ENCODE results near the gene PISD.
"Not testable (repeated sequence)": the region's sequence is repeated elsewhere in the genome, so short reads cannot be mapped to it uniquely, and the experiment has no call there.

Gene PISD

DNA sequence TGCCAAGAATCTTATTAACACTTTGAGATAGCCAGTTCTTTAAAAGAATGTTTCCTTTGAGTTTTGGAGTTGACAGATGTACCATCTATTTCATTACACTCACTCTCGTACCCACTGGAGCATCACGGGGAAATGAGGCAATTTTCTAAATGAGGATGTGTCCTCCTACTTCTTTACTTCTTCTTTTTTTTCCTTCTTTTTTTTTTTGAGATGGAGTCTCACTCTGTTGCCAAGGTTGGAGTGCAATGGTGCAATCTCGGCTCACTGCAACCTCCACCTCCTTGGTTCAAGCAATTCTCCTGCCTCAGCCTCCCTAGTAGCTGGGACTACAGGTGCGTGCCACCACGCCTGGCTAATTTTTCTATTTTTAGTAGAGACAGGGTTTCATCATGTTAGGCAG is 12.2 kb upstream of the PISD start:
- H3K36me3 Mint-ChIP-seq (ENCODE audit: low read depth); H3K27ac Mint-ChIP-seq; H3K27me3 Mint-ChIP-seq; DNase-seq; H3K4me3 Mint-ChIP-seq; ATAC-seq; H3K9me3 Mint-ChIP-seq: not testable (repeated sequence)
- H3K4me1 Mint-ChIP-seq, result peaks cover 13% of the 10 kb centered on the region

GRCh38 chr22:31668849-31669248 is 6.8 kb upstream of the PISD start:
- not testable (repeated sequence) for H3K4me1 Mint-ChIP-seq; ATAC-seq; H3K27ac Mint-ChIP-seq; DNase-seq; H3K9me3 Mint-ChIP-seq; H3K4me3 Mint-ChIP-seq; H3K36me3 Mint-ChIP-seq (ENCODE audit: low read depth); H3K27me3 Mint-ChIP-seq

- Mint-ChIP-seq H3K9me3 (no peaks in the 10 kb centered on the region), H3K27ac (peak overlapping the region; percentile 95), H3K4me3 (peak overlapping the region; percentile 98), H3K4me1 (peaks cover 33% of the 10 kb centered on the region), H3K27me3 (no peaks in the 10 kb centered on the region), H3K36me3 (ENCODE audit: low read depth) (peaks cover 8% of the 10 kb centered on the region)
- ATAC-seq (no peak), DNase-seq (no peak)
Observed at GRCh38 chr22:31662668-31663037, 638 bp upstream of the PISD start.

- Mint-ChIP-seq H3K4me3 (peak overlapping the region; percentile 98), H3K4me1 (peaks cover 33% of the 10 kb centered on the region), H3K27ac (peak overlapping the region; percentile 95)
- DNase-seq, result peak; percentile 36
- H3K27me3 Mint-ChIP-seq; H3K9me3 Mint-ChIP-seq; H3K36me3 Mint-ChIP-seq (ENCODE audit: low read depth): not testable (repeated sequence)
- peak; percentile 61 for ATAC-seq
Observed at GRCh38 chr22:31660860-31661341, 1.1 kb downstream of the PISD start.

- Mint-ChIP-seq H3K4me1 (peaks cover 33% of the 10 kb centered on the region), H3K4me3 (no peak overlapping the region), H3K27ac (no peak overlapping the region), H3K36me3 (ENCODE audit: low read depth) (peaks cover 9% of the 10 kb centered on the region), H3K9me3 (no peaks in the 10 kb centered on the region), H3K27me3 (no peaks in the 10 kb centered on the region)
- ATAC-seq (no peak), DNase-seq (no peak)
Observed at GRCh38 chr22:31659246-31659645, 2.8 kb downstream of the PISD start.

- ATAC-seq, result no peak
- H3K36me3 Mint-ChIP-seq (ENCODE audit: low read depth), result peaks cover 13% of the 10 kb centered on the region
- H3K27ac Mint-ChIP-seq, result no peak overlapping the region
- H3K27me3 Mint-ChIP-seq, result no peaks in the 10 kb centered on the region
- peaks cover 40% of the 10 kb centered on the region for H3K4me1 Mint-ChIP-seq
- DNase-seq, result no peak
- no peaks in the 10 kb centered on the region for H3K9me3 Mint-ChIP-seq
- H3K4me3 Mint-ChIP-seq, result no peak overlapping the region
Observed at GRCh38 chr22:31654408-31654807, 7.6 kb downstream of the PISD start.

- ATAC-seq, result no peak
- no peaks in the 10 kb centered on the region for H3K27me3 Mint-ChIP-seq
- no peak for DNase-seq
- H3K9me3 Mint-ChIP-seq, result no peaks in the 10 kb centered on the region
- peak overlapping the region; percentile 29 for H3K27ac Mint-ChIP-seq
- peaks cover 12% of the 10 kb centered on the region for H3K36me3 Mint-ChIP-seq (ENCODE audit: low read depth)
- no peak overlapping the region for H3K4me3 Mint-ChIP-seq
- peaks cover 37% of the 10 kb centered on the region for H3K4me1 Mint-ChIP-seq
Observed at GRCh38 chr22:31653944-31654343, 8.1 kb downstream of the PISD start.

GRCh38 chr22:31652911-31653684 is 8.9 kb downstream of the PISD start:
- DNase-seq, result no peak
- H3K4me1 Mint-ChIP-seq, result peaks cover 36% of the 10 kb centered on the region
- no peak overlapping the region for H3K27ac Mint-ChIP-seq
- peaks cover 18% of the 10 kb centered on the region for H3K36me3 Mint-ChIP-seq (ENCODE audit: low read depth)
- H3K27me3 Mint-ChIP-seq, result no peaks in the 10 kb centered on the region
- ATAC-seq, result no peak
- H3K9me3 Mint-ChIP-seq, result no peaks in the 10 kb centered on the region
- H3K4me3 Mint-ChIP-seq, result no peak overlapping the region

DNA sequence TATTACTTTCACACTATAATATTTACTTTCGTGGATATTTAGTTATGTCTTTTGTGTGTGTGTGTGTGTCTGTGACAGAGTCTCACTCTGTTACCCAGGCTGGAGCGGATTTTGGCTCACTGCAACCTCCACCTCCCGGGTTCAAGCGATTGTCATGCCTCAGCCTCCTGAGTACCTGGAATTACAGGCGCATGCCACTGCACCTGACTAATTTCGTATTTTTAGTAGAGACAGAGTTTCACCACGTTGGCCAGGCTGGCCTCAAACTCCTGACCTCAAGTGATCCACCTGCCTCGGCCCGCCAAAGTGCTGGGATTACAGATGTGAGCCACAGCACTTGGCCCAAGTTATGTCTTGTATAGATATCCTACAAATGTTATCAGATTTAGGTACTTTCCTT is 9.9 kb downstream of the PISD start:
- Mint-ChIP-seq H3K4me3 (no peak overlapping the region), H3K4me1 (peaks cover 46% of the 10 kb centered on the region), H3K27me3 (no peaks in the 10 kb centered on the region), H3K9me3 (no peaks in the 10 kb centered on the region), H3K36me3 (ENCODE audit: low read depth) (peaks cover 26% of the 10 kb centered on the region), H3K27ac (no peak overlapping the region)
- no peak for DNase-seq
- no peak for ATAC-seq

GRCh38 chr22:31651664-31652063 is 10.4 kb downstream of the PISD start:
- ATAC-seq, result no peak
- Mint-ChIP-seq H3K9me3 (no peaks in the 10 kb centered on the region), H3K4me3 (no peak overlapping the region), H3K27me3 (no peaks in the 10 kb centered on the region), H3K27ac (peak overlapping the region; percentile 27), H3K4me1 (peaks cover 50% of the 10 kb centered on the region), H3K36me3 (ENCODE audit: low read depth) (peaks cover 30% of the 10 kb centered on the region)
- DNase-seq, result no peak

GRCh38 chr22:31650391-31650790 is 11.6 kb downstream of the PISD start:
- Mint-ChIP-seq H3K36me3 (ENCODE audit: low read depth) (peaks cover 36% of the 10 kb centered on the region), H3K27me3 (no peaks in the 10 kb centered on the region), H3K4me3 (no peak overlapping the region), H3K9me3 (no peaks in the 10 kb centered on the region), H3K4me1 (peaks cover 58% of the 10 kb centered on the region), H3K27ac (no peak overlapping the region)
- ATAC-seq (no peak), DNase-seq (no peak)

DNA sequence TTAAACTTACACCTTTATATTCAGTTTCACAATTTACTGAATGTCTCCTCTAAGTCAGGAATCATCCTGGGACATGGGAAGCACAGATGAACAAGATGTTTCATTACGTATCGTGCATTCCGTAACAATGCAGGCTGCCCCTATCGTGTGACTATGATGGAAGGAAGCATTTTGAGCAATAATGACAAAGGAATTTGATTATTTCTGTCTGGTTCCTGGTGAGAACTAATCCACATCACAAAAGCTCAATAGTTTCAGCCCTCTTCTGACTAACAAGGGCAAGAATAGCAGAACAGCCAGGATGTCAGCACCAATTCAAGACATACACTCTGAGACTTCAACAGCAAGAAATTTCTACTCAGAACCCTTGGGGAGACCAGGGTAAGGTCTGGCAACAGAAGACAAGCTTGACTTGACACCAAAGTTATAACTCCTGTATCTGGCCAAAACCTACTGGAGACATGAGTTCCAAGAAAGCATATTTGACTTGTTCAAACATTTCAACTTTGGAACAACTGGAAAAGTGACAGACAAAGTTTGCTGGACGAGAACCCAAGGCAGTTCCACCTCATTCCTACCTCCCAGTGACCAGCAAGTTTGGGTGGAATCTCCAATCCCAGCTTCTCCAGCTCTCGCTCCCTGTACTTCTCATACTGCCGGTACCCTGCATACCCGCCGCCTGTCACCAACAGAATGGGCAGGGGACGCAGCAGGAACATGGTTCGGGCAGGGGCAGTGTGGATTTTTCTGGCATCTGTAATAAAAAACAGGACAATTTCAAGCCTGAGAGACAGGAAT is 14.3 kb downstream of the PISD start:
- Mint-ChIP-seq H3K9me3 (no peaks in the 10 kb centered on the region), H3K4me1 (peaks cover 51% of the 10 kb centered on the region), H3K4me3 (no peak overlapping the region), H3K27me3 (no peaks in the 10 kb centered on the region), H3K36me3 (ENCODE audit: low read depth) (peaks cover 44% of the 10 kb centered on the region), H3K27ac (peak overlapping the region; percentile 79)
- ATAC-seq, result no peak
- DNase-seq, result no peak

DNA sequence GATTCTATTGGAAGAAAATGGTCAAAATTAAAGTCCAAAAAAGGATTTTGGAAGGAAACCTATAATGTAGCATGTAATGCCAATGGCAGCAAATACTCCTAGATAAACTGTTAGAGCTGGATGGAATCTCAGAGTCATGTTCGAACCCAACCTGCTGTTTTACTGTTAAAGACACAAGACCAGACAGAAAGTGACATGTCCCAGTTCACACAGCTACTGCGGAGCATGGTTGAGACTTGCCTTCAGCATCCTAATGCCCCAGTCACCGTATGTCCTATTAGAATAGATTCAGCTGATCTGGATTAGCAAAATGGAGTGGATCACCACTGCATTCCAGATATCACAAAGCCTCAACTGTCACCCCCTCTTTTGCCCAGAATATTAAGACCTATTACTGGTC is 14.9 kb downstream of the PISD start:
- H3K4me3 Mint-ChIP-seq, result no peak overlapping the region
- no peaks in the 10 kb centered on the region for H3K9me3 Mint-ChIP-seq
- DNase-seq (no peak), ATAC-seq (no peak)
- H3K27ac Mint-ChIP-seq, result peak overlapping the region; percentile 79
- H3K4me1 Mint-ChIP-seq, result peaks cover 44% of the 10 kb centered on the region
- peaks cover 46% of the 10 kb centered on the region for H3K36me3 Mint-ChIP-seq (ENCODE audit: low read depth)
- no peaks in the 10 kb centered on the region for H3K27me3 Mint-ChIP-seq

GRCh38 chr22:31646186-31647019 is 15.6 kb downstream of the PISD start:
- Mint-ChIP-seq H3K27me3 (no peaks in the 10 kb centered on the region), H3K27ac (peak overlapping the region; percentile 79), H3K4me3 (peak overlapping the region; percentile 42), H3K36me3 (ENCODE audit: low read depth) (peaks cover 48% of the 10 kb centered on the region), H3K9me3 (no peaks in the 10 kb centered on the region), H3K4me1 (peaks cover 38% of the 10 kb centered on the region)
- ATAC-seq (peak; percentile 91), DNase-seq (peak; percentile 44)
